BJ (cell line): ENCODE measurements around the gene RGS1. TPM values are rescaled to one million over a fixed set of nuclear protein-coding genes. Genes with fewer than 3 reads are reported as not detected.

Source experiments
- CTCF ChIA-PET: fragments of 350-600 bp; formaldehyde crosslinking; extraction: SDS; loops from one replicate; lab custom pipeline; 2021; ENCODE audit warnings: antibody characterized with exemption, inconsistent platforms; lab: Yijun Ruan, JAX
- POLR2A ChIA-PET: fragments of 300-600 bp; sonication (Branson Sonifier 250); formaldehyde crosslinking; extraction: SDS; loops from one replicate; lab custom pipeline; 2021; ENCODE audit warnings: antibody characterized with exemption; lab: Charles Lee
- DNase-seq: peaks from one replicate; pipeline ENCODE4 v3.0.0-alpha.2; 2011; ENCODE audit warnings: low read depth
- H3K27me3 ChIP-seq: 2 replicates; pipeline ENCODE4 v1.6.0; 2011; ENCODE audit warnings: low read length; ENCODE audit not compliant: control insufficient read depth, insufficient read depth
- H3K36me3 ChIP-seq: 2 replicates; pipeline ENCODE4 v1.5.1; 2011; ENCODE audit warnings: low read length; ENCODE audit not compliant: control insufficient read depth, insufficient read depth
- H3K4me3 ChIP-seq: 2 replicates; pipeline ENCODE4 v1.5.1; 2011; ENCODE audit warnings: low read depth, mild to moderate bottlenecking, control low read depth, low read length
- polyA plus RNA-seq: library from polyadenylated mRNA; depleted of rRNA; stranded (reverse); fragments of >200 nt; gene quantifications from 2 replicates; pipeline ENCODE4 v1.2.3, GENCODE V29; 2011
- TF ChIP-seq, protein P1 (sequence below): IDR thresholded peaks from 2 replicates; pipeline ENCODE4 v1.5.1; 2011; ENCODE audit warnings: low read depth, mild to moderate bottlenecking, control low read depth, inconsistent platforms, low read length, moderate library complexity; ENCODE audit not compliant: insufficient read depth

The RGS1 gene
- polyA plus RNA-seq, 1 experiment: not detected

DNA sequence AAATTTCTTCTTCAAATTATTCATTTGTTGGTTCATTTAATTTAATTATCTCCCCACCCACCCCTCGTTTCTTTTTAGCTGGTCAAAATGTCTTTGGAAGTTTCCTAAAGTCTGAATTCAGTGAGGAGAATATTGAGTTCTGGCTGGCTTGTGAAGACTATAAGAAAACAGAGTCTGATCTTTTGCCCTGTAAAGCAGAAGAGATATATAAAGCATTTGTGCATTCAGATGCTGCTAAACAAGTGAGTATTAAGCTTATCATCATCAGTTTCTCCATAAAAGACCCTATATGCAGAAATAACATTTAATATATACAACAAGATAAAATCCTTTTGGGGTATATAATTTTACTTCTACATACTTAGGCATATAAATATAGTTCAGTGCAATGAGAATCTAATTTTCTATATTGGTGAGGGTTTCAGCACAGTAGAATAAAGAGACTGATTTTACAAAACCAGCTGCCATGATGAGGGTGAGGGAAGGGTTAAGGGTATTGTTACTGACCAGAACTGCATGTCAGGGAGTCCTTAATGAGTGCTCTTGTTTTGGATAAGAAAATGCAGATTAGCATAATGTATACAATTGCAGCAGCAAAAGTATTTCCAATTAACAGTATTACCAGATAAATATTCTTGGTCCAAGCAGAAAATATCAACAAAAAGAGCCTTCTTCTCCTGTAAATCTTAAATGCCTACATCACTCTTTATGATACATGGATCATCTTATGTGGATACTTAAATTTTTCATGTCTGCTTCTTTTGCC, 2.8 kb downstream of the RGS1 start:
- TF ChIP-seq, protein P1, sequence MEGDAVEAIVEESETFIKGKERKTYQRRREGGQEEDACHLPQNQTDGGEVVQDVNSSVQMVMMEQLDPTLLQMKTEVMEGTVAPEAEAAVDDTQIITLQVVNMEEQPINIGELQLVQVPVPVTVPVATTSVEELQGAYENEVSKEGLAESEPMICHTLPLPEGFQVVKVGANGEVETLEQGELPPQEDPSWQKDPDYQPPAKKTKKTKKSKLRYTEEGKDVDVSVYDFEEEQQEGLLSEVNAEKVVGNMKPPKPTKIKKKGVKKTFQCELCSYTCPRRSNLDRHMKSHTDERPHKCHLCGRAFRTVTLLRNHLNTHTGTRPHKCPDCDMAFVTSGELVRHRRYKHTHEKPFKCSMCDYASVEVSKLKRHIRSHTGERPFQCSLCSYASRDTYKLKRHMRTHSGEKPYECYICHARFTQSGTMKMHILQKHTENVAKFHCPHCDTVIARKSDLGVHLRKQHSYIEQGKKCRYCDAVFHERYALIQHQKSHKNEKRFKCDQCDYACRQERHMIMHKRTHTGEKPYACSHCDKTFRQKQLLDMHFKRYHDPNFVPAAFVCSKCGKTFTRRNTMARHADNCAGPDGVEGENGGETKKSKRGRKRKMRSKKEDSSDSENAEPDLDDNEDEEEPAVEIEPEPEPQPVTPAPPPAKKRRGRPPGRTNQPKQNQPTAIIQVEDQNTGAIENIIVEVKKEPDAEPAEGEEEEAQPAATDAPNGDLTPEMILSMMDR: no peak
- ChIA-PET POLR2A (no interaction called here), CTCF (interaction anchor here (0.9 to 3.2 kb wide), 7 partner anchors 8 to 104 kb away, joined by 3 to 21 read pairs (median 4); no protein-coding TSS in a partner anchor)
- Histone ChIP-seq H3K36me3 (no peaks in the 10 kb centered on the region), H3K27me3 (no peaks in the 10 kb centered on the region), H3K4me3 (no peak overlapping the region)
- DNase-seq: no peak

DNA sequence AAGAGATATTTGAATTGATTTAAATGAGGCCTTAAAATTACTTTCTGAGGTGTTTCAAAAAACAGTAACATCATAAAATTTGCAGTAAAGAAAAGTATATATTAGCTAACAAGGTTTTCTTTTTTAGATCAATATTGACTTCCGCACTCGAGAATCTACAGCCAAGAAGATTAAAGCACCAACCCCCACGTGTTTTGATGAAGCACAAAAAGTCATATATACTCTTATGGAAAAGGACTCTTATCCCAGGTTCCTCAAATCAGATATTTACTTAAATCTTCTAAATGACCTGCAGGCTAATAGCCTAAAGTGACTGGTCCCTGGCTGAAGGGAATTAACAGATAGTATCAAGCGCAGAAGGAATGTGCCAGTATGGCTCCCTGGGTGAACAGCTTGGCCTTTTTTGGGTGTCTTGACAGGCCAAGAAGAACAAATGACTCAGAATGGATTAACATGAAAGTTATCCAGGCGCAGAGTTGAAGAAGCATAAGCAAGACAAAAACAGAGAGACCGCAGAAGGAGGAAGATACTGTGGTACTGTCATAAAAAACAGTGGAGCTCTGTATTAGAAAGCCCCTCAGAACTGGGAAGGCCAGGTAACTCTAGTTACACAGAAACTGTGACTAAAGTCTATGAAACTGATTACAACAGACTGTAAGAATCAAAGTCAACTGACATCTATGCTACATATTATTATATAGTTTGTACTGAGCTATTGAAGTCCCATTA, 3.6 kb downstream of the RGS1 start:
- POLR2A ChIA-PET: no interaction called here
- no peak for DNase-seq
- TF ChIP-seq, protein P1: no peak
- no peak overlapping the region for H3K4me3 ChIP-seq
- no peaks in the 10 kb centered on the region for H3K36me3 ChIP-seq
- no peaks in the 10 kb centered on the region for H3K27me3 ChIP-seq
- CTCF ChIA-PET: interaction anchor here (1.0 to 3.2 kb wide), 6 partner anchors 9 to 435 kb away, joined by 3 to 21 read pairs (median 8); no protein-coding TSS in a partner anchor

DNA sequence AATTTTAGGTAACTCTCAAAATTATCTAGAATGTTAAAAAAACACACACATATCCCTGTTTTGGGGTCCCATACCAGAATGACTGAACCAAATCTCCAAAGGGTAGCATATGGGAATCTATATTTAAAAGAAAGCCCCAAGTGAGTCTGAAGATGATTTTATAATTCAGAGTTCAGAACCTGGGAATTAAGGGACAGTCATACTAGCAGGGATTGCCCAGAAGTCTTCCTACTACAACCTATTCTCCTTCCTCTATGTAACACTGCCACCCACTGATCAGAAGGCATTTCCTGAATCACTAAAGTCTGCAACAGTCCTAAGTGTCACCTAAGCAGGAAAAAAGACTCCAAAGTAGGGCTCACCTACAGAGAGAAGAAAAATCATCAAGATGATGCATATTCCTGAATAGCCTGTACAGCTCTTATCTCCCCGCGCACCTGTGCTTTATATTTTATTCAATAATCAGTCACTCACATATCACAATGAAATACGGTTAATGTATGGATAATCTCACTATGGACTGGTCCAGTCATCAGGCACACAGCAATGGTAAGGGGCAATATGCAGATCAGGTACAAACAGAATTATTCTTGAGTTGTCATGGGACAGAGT, 4.9 kb downstream of the RGS1 start:
- no peaks in the 10 kb centered on the region for H3K27me3 ChIP-seq
- ChIA-PET POLR2A (no interaction called here), CTCF (interaction anchor here (1.0 to 3.6 kb wide), 9 partner anchors 10 to 439 kb away, joined by 3 to 22 read pairs (median 6); no protein-coding TSS in a partner anchor)
- TF ChIP-seq, protein P1: peak; percentile 47
- DNase-seq: no peak
- H3K4me3 ChIP-seq: no peak overlapping the region
- H3K36me3 ChIP-seq: no peaks in the 10 kb centered on the region

DNA sequence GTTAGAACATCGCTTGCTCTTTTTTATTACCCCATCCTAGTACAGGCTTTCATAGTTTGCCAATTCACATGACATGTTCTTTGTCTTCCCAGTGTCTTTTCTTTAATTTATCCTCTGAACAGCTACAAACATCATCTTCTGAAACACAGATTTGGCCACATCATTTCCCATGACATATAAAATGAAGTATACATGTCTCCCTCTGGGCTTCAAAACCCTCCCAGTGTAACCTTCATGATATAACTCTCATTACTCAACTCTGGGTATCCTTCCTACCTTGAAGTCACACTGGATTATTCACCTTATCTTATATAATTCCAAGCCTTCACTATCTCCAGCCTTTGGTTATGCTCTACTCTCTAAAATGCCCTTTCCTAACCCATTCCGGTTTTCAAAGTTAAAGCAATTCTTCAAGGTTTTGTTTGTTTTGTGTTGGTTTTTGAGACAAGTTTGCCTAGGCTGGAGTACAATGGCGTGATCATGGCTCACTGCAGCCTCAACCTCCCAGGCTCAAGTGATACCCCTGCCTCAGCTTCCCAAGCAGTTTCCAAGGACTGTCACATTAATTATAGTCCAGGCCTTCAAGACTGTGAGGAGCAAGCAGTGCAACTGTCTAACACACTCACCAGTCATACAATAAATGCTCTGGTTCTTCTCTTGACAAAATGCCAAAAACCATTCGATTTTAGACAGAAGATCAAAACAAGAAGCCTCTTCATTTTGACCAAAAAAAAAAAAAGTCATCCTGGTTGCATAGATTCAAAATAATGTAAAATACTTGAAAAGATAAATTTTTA, 5.8 kb downstream of the RGS1 start:
- ChIA-PET POLR2A (no interaction called here), CTCF (interaction anchor here (0.7 to 3.6 kb wide), 7 partner anchors 10 to 104 kb away, joined by 3 to 22 read pairs (median 4); no protein-coding TSS in a partner anchor)
- no peak overlapping the region for H3K4me3 ChIP-seq
- no peaks in the 10 kb centered on the region for H3K36me3 ChIP-seq
- TF ChIP-seq, protein P1: no peak
- H3K27me3 ChIP-seq: no peaks in the 10 kb centered on the region
- no peak for DNase-seq
